CD4-positive, alpha-beta T cell treated with Interleukin-12 subunit alpha and Interleukin-12 subunit beta, for 1 hour (primary cell): ENCODE measurements around the gene SMLR1.

ENCODE experiments used
- DNase-seq: peaks from one replicate; pipeline ENCODE4 v3.0.0-alpha.2; 2020

The SMLR1 gene

GRCh38 chr6:130825772-130826441 is 1.3 kb upstream of the SMLR1 start:
- DNase-seq: no peak

GRCh38 chr6:130826442-130827246 is 562 bp upstream of the SMLR1 start:
- DNase-seq: no peak

GRCh38 chr6:130829333-130829910 is 2.2 kb downstream of the SMLR1 start:
- DNase-seq: no peak

GRCh38 chr6:130831607-130832006 is 4.4 kb downstream of the SMLR1 start:
- no peak for DNase-seq

GRCh38 chr6:130833569-130833968 is 6.4 kb downstream of the SMLR1 start:
- no peak for DNase-seq

- no peak for DNase-seq
Measured at GRCh38 chr6:130834482-130835251, 7.5 kb downstream of the SMLR1 start.

- DNase-seq: no peak
Measured at GRCh38 chr6:130836055-130836640, 8.9 kb downstream of the SMLR1 start.

GRCh38 chr6:130837067-130837466 is 9.9 kb downstream of the SMLR1 start:
- no peak for DNase-seq

GRCh38 chr6:130838250-130838860 is 11.1 kb downstream of the SMLR1 start:
- no peak for DNase-seq

- no peak for DNase-seq
Measured at GRCh38 chr6:130838951-130839350, 11.7 kb downstream of the SMLR1 start.

- DNase-seq: no peak
Measured at GRCh38 chr6:130839379-130839778, 12.2 kb downstream of the SMLR1 start.

- DNase-seq: no peak
Measured at GRCh38 chr6:130840050-130840449, 12.8 kb downstream of the SMLR1 start.

GRCh38 chr6:130841128-130841728 is 14.0 kb downstream of the SMLR1 start:
- DNase-seq: no peak

GRCh38 chr6:130843575-130844320 is 16.5 kb downstream of the SMLR1 start:
- peak; percentile 69 for DNase-seq

- no peak for DNase-seq
Measured at GRCh38 chr6:130846501-130846900, 19.3 kb downstream of the SMLR1 start.

GRCh38 chr6:130847001-130847910 is 20.1 kb downstream of the SMLR1 start:
- DNase-seq: no peak

- DNase-seq: peak; percentile 17
Measured at GRCh38 chr6:130848945-130849344, 21.7 kb downstream of the SMLR1 start.

GRCh38 chr6:130849594-130849993 is 22.4 kb downstream of the SMLR1 start:
- no peak for DNase-seq

- no peak for DNase-seq
Measured at GRCh38 chr6:130851026-130851425, 23.8 kb downstream of the SMLR1 start.
